GM18907 (cell line): ENCODE results near the gene URGCP.
"Not testable (repeated sequence)": the region's sequence is repeated elsewhere in the genome, so short reads cannot be mapped to it uniquely, and the experiment has no call there.

ENCODE experiments used
- ATAC-seq: cut with Tn5 transposase; IDR thresholded peaks from one replicate; pipeline ENCODE4 v1.9.1; 2021; ENCODE audit warnings: mild to moderate bottlenecking, moderate library complexity; ENCODE audit not compliant: unreplicated experiment

Gene URGCP

DNA sequence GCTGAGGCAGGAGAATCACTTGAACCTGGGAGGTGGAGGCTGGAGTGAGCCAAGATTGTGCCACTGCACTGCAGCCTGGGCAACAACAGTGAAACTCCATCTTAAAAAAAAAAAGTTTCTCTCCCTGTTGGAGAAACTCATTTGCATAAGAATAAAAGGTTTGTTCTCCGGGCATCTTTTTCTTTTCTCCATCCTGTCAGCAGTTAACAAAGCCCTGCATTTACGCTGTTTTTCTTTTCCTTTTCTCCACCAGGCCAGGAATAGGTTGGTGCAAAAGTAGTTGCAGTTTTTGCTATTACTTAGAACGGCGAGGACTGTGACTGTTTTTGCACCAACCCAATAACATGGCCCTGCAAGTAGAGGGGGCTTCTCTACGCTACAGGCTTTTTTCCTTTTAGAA is 9.5 kb upstream of the URGCP start:
- ATAC-seq = no peak

GRCh38 chr7:43914795-43915194 is 8.4 kb upstream of the URGCP start:
- no peak for ATAC-seq

DNA sequence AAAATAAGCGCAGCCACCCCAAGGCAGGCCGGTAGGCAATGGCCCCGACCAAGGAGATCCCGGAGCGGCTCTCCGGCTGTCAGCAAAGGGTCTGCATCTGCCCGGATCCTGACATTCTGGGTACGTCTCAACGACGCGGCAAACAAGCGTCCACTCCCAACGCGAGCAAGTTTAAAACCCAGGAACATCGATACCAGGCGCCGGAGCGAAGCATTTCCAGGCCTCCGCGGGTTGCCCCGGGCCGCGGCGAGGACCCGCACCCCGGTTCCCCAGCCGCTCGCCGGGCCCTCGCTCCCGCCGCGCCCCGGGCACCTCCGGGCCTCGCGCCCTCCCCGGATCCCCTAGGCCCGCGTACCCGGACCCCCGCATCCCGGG is 453 bp downstream of the URGCP start:
- peak; percentile 45 for ATAC-seq

GRCh38 chr7:43905209-43905946 is 1.0 kb downstream of the URGCP start:
- no peak for ATAC-seq

DNA sequence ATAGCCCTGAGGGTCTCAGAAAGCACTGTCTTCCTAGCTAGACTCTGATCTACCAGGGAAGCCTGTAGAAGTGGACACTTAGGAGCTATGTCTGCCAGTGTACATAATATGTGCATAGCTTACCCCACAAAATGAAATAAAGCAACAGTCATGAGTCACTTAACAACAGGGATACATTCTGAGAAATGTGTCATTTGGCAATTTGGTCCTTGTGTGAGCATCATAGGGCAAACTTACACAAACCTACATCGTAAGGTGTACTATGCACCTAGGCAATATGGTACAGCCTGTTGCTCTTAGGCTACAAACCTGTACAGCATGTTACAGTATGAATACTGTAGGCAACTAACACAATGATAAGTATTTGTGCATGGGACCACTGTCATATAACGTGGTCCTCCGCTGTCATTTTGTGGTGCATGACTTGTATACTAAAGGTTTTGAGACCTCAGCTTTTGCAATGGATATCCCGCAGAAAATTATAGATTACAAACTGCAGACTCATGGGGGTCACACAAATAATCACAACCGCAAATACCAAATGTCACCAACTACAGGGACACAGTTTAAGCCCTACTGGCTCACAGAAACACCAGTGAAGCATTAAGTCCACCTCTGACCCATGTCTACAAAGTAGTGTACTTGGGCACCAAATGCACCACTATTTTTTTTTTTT is 1.7 kb downstream of the URGCP start:
- no peak for ATAC-seq

- ATAC-seq = no peak
Observed at GRCh38 chr7:43902542-43903054, 3.8 kb downstream of the URGCP start.

- not testable (repeated sequence) for ATAC-seq
Observed at GRCh38 chr7:43898571-43898970, 7.8 kb downstream of the URGCP start.

- ATAC-seq = no peak
Observed at GRCh38 chr7:43895847-43896415, 10.5 kb downstream of the URGCP start.

- ATAC-seq = no peak
Observed at GRCh38 chr7:43891069-43891955, 15.1 kb downstream of the URGCP start.

- no peak for ATAC-seq
Observed at GRCh38 chr7:43890468-43890867, 15.9 kb downstream of the URGCP start.

GRCh38 chr7:43888993-43889945 is 17.1 kb downstream of the URGCP start:
- ATAC-seq = no peak

DNA sequence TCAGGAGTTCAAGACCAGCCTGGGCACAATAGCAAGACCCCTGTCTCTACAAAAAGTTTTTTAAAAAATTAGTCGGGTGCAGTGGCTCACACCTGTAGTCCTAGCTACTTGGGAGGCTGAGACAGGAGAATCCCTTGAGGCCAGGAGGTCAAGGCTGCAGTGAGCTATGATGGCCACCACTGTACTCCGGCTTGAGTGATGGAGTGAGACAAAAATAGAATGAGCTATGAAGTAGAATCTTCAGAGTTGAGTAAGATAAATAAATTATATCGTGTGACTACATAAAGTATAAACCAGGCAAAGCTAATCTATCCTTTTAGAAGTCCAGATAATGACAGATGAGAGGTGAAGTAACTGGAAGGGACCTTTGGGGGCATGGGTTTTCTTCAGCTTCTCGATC is 21.8 kb downstream of the URGCP start:
- ATAC-seq = no peak

- no peak for ATAC-seq
Observed at GRCh38 chr7:43884209-43884608, 22.2 kb downstream of the URGCP start.

GRCh38 chr7:43880596-43880995 is 25.8 kb downstream of the URGCP start:
- no peak for ATAC-seq

- no peak for ATAC-seq
Observed at GRCh38 chr7:43879477-43879876, 26.9 kb downstream of the URGCP start.

- ATAC-seq = no peak
Observed at GRCh38 chr7:43878867-43879266, 27.5 kb downstream of the URGCP start.

DNA sequence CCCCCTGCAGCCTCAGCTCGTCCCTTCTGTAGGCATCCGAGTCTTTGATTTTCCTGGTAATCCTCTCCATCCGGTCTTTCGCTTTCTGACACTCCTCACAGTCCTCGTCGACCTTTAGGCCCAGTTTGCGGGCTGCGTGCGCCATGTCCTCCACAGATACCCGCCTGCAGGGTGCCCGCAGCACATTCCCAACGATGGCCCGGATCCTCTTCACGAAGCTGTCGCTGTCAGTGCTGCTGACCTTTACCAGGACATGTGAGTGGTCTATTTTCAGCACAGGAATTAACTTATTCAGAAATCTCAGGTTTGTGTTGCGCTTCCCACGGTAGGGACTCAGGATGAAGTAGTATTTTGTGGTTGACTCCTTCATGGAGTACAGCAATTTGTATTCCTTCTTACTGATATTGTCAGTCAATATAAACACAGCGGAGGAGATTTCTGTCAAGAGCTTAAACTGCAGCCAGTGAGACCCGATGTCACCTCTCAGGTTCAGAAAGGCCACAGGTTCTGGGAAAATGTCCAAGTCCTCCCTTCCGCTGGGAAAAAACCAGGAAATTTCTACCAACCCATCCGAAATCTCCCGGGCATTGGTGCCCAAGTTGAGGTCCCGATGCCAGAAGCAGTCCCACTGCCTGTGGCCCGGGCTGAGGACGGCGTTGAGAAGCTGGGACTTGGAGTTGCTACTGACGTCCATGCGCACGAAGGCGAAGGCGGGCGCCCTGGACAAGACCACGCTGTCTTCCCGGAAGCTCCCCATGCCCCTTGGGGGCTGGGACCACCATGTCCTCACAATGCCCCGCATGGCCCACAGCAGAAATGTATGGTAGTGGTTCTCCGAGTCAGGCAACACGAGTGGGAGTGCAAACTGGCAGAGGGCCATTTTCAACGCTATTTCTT is 28.2 kb downstream of the URGCP start:
- no peak for ATAC-seq

DNA sequence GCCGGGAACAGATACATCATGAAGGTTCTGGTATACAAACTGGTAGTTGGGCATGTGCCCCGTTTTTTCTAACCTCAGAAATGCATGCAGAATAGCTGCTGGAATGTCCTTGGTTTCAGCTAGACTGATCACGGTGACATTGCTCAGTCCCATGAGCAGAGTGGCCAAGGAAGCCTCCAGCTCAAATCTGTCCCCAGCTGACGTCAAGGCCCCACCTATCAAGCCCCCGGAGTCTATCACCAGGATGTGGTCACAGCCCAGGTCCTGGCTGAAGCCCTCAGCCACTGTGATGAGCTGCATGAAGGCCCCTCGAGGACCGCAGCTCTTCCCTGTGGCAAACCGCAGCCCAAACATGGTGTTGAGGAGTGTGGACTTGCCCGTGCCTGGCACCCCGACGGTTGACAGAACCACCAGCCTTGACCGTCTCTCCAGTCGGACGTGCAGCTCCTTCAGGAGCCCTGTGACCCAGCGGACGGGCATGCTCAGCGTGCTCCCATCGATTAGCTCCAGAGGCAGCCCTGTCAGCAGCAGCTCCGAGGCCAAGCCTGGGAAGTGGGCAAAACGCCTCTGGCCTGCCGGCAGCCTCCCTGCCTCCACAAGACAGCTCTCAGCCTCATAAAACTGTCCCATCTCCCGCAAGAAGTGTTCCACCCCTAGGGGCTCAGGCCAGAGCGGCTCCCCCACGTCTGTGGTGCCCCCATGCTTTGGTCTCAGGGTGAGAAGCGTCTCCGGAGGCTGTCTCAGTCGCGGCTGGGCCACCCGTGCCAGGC is 29.2 kb downstream of the URGCP start:
- ATAC-seq = no peak
